ENCODE results near the gene NRXN3.
A peak's percentile ranks its signal among the peaks of the same experiment; 100 is the strongest.

NRXN3 gene

DNA sequence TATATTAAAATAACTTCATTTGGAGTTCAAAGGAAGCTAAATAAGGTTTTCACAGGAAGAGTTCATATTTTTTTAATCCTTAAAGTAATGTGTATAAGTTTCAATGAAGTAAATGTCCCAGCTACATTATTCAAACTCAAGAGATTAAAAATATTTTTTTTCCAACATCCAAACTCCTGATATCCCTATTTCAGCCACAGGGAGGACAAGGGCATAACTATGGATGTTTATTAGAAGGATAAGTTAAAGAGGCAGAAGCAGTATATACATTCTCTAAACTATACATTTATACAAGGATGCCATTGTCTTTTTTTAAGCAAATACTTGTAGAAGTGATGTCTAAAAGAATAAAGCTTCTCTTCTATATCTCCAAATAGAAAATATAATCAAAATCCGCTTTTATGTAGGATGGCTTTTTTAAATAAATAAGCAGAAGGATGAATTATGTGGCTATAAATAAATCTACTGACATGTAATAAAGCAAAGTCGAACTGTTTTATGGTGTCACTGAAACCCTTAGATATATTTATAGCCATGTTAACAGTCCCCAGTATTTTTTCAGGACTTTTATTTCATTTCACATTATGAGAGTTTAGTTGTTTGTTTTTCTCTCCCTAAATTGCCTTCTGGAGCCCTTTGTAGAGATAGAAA lies 1104.6 kb downstream of the NRXN3 start:
- no peak for DNase-seq

GRCh38 chr14:79275292-79275655 lies 1105.1 kb downstream of the NRXN3 start:
- DNase-seq = peak; percentile 42

- DNase-seq = no peak
Observed at GRCh38 chr14:79278286-79278797, 1108.2 kb downstream of the NRXN3 start.

- DNase-seq = peak; percentile 74
Observed at GRCh38 chr14:79278798-79279644, 1108.8 kb downstream of the NRXN3 start.

DNA sequence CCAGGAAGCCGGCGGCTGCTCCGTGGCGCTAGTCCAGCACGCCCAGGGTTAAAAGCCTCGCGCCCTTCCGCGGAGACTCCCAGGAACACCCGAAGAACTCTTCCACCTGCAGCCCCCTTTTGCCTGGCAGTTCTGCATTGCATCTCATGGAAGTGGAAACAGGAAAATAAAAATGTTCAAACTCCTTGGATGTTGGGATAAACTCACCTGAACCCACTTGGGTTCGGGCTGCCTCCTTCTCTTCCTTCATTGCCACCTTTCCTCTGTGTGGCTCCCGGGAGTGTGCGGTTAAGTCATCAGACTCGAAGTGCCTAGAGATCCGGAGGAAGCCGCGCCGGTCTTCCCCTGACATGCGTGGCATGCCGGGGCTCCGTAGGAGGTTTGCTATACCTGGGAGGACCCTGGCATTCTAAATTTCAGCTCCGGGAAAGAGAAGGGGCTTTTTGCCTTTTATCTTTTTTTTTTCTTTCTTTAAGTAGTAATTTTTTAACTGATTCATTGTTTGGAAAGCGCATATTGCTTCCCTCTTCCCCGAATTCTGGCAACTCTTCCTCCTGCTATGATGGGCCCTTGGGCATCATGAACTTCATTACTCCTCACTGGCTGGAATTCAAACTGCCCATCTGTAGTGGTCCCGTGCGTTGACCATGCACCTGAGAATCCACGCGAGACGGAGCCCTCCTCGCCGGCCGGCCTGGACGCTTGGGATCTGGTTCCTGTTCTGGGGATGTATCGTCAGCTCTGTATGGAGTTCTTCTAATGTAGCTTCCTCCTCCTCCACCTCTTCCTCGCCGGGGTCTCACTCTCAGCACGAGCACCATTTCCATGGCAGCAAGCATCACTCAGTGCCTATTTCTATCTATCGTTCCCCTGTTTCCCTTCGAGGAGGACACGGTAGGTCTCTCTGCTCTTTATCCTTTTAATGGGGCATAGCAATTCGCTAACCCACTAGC lies 1109.7 kb downstream of the NRXN3 start:
- DNase-seq = no peak

DNA sequence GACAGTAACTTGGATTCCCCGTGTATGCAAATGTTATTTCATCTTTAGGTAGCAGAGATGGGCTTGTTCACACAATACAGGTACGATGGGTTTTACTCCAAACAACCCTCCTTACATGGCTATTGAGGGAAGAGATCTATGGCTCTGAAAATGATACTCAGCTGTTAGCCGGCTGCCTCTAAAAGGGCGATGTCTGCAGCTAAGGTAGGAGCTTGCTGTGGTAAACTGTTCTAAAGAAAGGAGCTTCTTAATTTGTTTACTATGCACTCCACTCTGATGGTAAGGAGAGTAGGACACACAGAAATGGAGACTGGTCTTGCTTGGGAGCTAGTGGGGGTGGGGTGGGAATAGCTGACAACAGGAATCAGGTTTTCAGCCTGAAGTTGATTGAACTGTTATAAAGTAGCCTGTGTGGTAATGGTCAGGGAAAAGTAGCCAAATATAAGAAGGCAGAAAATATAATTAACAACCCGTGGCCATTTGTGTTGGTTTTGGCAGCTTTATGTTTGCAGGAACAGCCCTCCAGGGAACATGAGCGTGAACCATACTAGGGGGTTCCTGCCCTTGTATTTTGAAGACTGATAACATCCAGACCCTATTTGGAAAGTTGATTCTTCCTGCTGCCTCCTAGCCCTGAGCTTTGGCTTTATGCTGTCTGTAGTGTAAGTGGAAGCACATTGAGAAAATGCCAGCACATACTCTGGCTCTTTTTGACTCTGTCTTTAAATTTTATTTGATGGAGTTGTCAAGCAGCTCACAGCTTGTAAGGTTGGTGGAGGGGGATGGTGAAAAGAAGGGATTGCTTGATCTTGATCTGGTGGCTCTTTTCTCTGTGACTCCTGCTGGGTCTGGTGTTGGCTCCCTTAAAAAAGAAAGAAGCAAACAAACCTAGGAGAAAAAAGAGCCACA lies 1111.3 kb downstream of the NRXN3 start:
- no peak for DNase-seq

- DNase-seq = no peak
Observed at GRCh38 chr14:79284621-79285020, 1114.4 kb downstream of the NRXN3 start.

DNA sequence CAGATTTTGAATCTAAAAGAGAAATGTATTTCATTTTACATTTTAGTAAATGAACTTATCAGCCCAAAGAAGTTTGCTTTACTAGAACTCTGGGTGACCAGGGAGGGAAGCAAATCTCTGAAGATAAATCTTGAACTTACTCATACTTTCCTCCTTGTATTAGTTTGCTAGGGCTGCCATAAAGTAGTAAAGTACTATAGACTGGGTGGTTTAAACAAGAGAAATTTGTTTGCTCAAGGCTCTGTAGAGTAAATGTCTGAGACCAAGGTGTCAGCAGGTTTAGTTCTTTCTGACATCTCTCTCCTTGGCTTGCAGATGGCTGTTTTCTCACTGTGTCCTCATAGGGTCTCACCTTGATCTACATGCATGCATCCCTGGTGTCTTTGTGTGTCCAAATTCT lies 1115.1 kb downstream of the NRXN3 start:
- DNase-seq = no peak

DNA sequence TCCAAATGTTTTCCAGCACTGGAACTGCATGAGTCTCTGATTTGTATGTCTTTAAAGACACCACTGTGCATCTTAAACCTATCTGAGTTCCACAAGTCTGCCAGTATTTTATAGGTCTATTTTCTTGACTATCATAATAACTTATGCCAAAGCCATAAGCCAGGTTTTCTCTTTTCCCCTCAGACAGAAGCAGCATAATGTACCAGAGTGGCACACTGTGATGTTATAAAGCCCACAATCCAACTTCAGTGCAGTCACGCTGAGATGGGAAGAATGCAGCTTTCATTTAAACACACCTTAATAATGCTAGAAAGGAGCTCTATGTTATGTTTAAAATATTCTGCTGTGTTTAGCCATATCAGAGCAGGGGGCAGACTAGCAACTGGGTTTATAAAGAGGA lies 1117.8 kb downstream of the NRXN3 start:
- DNase-seq = no peak

- DNase-seq = no peak
Observed at GRCh38 chr14:79293482-79294177, 1123.5 kb downstream of the NRXN3 start.

DNA sequence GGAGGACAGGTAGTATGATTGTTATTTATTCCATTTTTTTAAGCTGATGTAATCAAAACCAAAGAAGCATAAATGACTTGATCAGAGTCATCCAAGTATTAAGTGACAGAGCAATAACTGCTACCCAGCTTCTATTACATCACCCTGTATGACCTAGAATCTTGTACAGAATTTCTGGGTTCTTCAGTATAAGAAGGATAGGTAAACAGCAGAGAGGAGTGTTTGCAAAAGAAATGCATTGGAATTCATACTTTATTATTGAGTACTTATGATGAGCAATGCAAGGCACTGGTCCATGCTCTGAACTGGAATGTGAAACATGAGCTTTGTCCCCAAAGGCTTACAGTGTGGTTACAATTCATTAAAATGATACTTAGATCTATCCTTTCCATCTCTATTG lies 1124.3 kb downstream of the NRXN3 start:
- no peak for DNase-seq

GRCh38 chr14:79295385-79295784 lies 1125.2 kb downstream of the NRXN3 start:
- DNase-seq = no peak

- DNase-seq = no peak
Observed at GRCh38 chr14:79298373-79298772, 1128.2 kb downstream of the NRXN3 start.

DNA sequence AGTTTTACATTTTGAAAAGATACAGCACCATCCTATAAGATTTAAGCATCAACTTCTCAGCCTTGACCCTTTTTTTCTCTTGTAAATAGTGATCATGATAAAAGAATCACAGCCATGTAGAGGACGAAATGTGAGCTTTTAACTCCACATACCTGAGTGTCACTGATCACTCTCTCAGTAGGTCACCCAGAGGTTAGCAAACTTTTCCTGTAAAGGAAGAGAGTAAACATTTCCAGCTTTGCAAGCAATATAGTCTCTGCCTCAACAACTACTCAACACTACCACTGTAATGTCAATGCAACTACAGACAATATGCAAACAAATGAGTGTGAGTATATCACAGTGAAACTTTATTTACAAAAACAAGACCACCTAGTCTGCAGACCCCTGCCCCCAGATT lies 1129.0 kb downstream of the NRXN3 start:
- DNase-seq = no peak

DNA sequence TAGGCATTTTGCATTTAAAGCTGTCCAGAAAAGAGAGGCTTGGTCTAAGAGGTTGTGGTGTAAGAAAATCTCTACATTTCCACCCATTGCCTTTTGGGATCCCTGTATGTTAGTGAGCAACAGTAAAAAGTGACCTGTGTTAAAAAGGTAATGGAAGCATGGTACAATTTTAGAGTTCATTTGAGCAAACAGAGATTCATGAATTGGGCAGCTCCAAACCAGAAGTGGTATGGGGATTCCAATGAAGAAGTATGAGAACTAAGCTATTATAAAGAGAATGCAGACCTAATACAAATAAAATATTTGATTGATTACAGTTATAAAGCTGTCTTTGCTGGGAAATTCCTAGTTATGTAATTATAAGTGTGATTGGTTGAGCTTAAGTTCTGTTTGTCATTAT lies 1134.1 kb downstream of the NRXN3 start:
- DNase-seq = no peak

- no peak for DNase-seq
Observed at GRCh38 chr14:79306546-79306945, 1136.4 kb downstream of the NRXN3 start.

DNA sequence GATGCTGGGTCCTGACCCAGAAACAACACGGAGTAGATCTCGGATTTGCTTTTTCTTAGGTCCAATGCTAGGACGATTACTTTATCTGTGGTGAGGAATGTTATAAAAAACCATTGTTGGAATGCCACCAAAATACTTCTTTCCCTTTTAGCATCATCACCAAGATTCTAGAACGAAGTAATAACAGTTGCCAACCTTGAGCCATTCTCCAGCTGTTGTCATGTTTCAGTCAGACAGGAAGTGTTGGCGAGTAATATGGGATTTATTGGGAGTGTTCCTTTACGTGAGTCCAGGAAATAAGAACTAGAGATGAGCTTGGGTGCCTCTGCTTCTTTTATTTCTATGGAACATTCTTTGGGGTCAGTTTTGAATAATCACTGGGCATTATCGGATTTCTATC lies 1148.2 kb downstream of the NRXN3 start:
- DNase-seq = no peak

DNA sequence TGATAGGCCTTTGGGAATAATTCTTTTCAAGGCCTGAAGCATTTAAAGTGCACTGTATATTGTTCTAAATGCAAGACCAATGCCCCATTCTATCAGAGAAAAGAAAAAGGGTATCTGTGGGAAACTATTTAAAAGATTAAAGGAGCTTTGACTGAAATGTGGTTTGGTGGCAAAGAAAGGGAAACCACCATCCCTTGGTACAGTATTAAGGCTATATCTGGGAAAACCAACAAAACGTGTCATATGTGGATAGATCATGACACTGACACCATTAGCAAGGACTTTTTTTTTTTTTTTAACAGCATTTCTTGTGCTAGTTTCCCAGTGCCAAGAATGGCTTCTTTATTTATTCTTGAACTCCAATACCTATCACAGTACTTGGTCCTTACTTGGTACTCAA lies 1150.4 kb downstream of the NRXN3 start:
- DNase-seq = no peak

DNA sequence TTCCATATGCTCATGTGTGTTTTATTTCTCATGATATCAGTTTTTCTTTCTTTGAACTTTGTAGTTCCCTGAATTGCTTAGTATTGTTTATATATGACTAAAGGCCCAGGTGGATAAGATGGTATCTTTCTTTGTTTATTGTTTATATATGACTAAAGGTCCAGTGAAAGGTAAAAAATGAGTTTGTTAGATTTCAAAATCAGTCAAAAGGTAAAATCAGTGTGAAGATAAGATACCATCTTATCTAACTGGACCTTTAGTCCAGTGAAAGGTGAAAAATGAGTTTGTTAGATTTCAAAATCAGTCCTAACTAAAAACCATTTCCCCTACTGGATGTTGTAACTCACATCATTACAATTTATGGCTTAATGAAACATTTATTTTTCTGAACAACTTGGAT lies 1150.9 kb downstream of the NRXN3 start:
- DNase-seq = no peak

- DNase-seq = peak; percentile 49
Observed at GRCh38 chr14:79325071-79325470, 1154.9 kb downstream of the NRXN3 start.

GRCh38 chr14:79325557-79325956 lies 1155.4 kb downstream of the NRXN3 start:
- DNase-seq = no peak

GRCh38 chr14:79328863-79329262 lies 1158.7 kb downstream of the NRXN3 start:
- no peak for DNase-seq

All from NCI-H526 treated with DMSO at 0.1 percent for 48 hours (cell line).